K562 (cell line): ENCODE data around the gene ACTL7B. TPM values are rescaled to one million over a fixed set of nuclear protein-coding genes. Genes with fewer than 3 reads are reported as not detected.

Source experiments
- JUN ChIP-seq, 2 experiments: sonication (generic) in 1 of 2; formaldehyde crosslinking in 1 of 2; IDR thresholded peaks; 2 replicates each; pipeline versions ENCODE4 v1.6.1 to v1.8.0; 2012 to 2022; ENCODE audit warnings: borderline replicate concordance in 2 of 2, mild to moderate bottlenecking in 2 of 2, improper control_type of control experiment in 1 of 2, low read depth in 1 of 2, low read length in 1 of 2, missing genetic modification reagents in 1 of 2
- NUFIP1 ChIP-seq: fragments of 450-650 bp; IDR thresholded peaks from 2 replicates; pipeline ENCODE4 v1.6.1; 2018; ENCODE audit not compliant: partially characterized antibody
- OTX1 ChIP-seq: fragments of 450-650 bp; formaldehyde crosslinking; IDR thresholded peaks from 2 replicates; pipeline ENCODE4 v1.4.0; 2022; ENCODE audit warnings: mild to moderate bottlenecking
- TAF9B ChIP-seq: fragments of 450-650 bp; IDR thresholded peaks from 2 replicates; pipeline ENCODE4 v1.6.1; 2018; ENCODE audit warnings: mild to moderate bottlenecking; ENCODE audit not compliant: partially characterized antibody
- TARDBP ChIP-seq: fragments of 450-650 bp; IDR thresholded peaks from 2 replicates; pipeline ENCODE4 v1.6.1; 2016
- ZFPM2 ChIP-seq: fragments of 250-450 bp; sonication (Bioruptor Pico); IDR thresholded peaks from 2 replicates; pipeline ENCODE4 v1.5.1; 2022; ENCODE audit warnings: mild to moderate bottlenecking
- polyA plus RNA-seq, 8 experiments: library from polyadenylated mRNA; depleted of rRNA in 4 of 8; stranded (reverse) in 5 of 8; unstranded in 3 of 8; fragments of >200 nt; fragmentation: Nextera tagmentation in 2 of 8; fragmentation: Illumina TruSeq in 1 of 8; extraction: Ambion mirVana in 2 of 8; extraction: Trizol in 1 of 8; gene quantifications; 2 replicates each; pipeline versions ENCODE4 v1.2.1 to v1.2.3, GENCODE V29; 2011 to 2014; ENCODE audit warnings: inconsistent platforms in 1 of 8, missing spikeins in 1 of 8
- total RNA-seq, 7 experiments: library from RNA; depleted of rRNA in 6 of 7; stranded (reverse); fragments of >200 nt in 6 of 7; fragmentation: Illumina TruSeq in 2 of 7; extraction: Trizol in 2 of 7; gene quantifications; 2 replicates each; pipeline versions ENCODE4 v1.2.1 to v1.2.3, GENCODE V29; 2011 to 2021; ENCODE audit warnings: low replicate concordance in 1 of 7
- TF ChIP-seq, protein P1 (sequence below), 2 experiments: fragments of 250-450 bp in 1 of 2; fragments of 450-650 bp in 1 of 2; sonication (Bioruptor Pico) in 1 of 2; IDR thresholded peaks; 2 replicates each; pipeline versions ENCODE4 v1.6.1 to v1.8.0; 2016 to 2021; ENCODE audit warnings: mild to moderate bottlenecking in 2 of 2, moderate library complexity in 2 of 2, missing compliant biosample characterization in 1 of 2, missing genetic modification characterization in 1 of 2
- TF ChIP-seq, protein P2 (sequence below): fragments of 450-650 bp; IDR thresholded peaks from 2 replicates; pipeline ENCODE4 v1.6.1; 2016; ENCODE audit warnings: mild to moderate bottlenecking
- TF ChIP-seq, protein P3 (sequence below), 2 experiments: fragments of 450-650 bp; IDR thresholded peaks; 2 replicates each; pipeline ENCODE4 v1.6.1; 2016; ENCODE audit warnings: mild to moderate bottlenecking in 2 of 2, borderline replicate concordance in 1 of 2, low read depth in 1 of 2, moderate library complexity in 1 of 2
- TF ChIP-seq, protein P4 (sequence below), 2 experiments: fragments of 450-650 bp; IDR thresholded peaks; 2 replicates each; pipeline ENCODE4 v1.6.1; 2016
- TF ChIP-seq, protein P5 (sequence below): fragments of 450-650 bp; IDR thresholded peaks from 2 replicates; pipeline ENCODE4 v1.6.1; 2016

Gene ACTL7B
- total and polyA plus RNA-seq, 9 of the 15 experiments (the other 6 are each of a cell fraction or from before 2014, with no cell fraction given) = not detected

DNA sequence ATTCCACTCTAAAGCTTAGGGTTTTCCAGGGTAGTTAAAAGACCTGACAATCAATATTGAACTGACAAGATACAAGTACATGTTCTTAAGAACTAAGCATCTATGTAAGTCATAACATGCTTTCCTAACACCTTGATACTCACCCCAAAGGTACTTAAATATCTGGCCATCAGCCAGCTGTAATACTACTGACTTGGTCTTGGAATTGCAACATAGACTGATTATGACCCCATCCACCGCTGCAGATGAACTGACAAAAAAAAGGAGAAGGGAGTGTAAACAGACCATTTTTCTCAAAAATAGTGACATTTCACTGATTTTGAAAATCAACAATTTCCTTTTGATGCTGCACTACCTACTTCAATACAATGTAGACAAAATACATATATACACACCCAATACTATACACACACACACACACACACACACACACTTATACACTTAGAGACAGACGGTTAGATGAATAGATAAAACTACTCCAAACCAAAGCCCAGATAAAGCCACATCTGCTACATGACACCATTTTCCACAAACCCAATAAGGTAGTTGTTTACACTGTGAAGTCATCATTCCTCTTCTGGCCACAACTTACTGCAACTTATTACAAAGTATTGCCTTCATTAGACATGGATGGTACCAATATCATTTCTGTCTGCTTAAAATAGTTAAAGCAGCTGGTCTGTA, 47.8 kb upstream of the ACTL7B start (continued):
- TF ChIP-seq TAF9B = no peak
- peak; percentile 59; the same call in 1 of the 2 replicates for TF ChIP-seq OTX1 (CRISPR knock-in tag)
- TF ChIP-seq, protein P1, sequence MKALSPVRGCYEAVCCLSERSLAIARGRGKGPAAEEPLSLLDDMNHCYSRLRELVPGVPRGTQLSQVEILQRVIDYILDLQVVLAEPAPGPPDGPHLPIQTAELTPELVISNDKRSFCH (CRISPR knock-in tag; IDR thresholded peaks at IDR 0.05) = no peak
- TF ChIP-seq, protein P1 (tag; IDR thresholded peaks at IDR 0.05) = no peak
- TF ChIP-seq, protein P2, sequence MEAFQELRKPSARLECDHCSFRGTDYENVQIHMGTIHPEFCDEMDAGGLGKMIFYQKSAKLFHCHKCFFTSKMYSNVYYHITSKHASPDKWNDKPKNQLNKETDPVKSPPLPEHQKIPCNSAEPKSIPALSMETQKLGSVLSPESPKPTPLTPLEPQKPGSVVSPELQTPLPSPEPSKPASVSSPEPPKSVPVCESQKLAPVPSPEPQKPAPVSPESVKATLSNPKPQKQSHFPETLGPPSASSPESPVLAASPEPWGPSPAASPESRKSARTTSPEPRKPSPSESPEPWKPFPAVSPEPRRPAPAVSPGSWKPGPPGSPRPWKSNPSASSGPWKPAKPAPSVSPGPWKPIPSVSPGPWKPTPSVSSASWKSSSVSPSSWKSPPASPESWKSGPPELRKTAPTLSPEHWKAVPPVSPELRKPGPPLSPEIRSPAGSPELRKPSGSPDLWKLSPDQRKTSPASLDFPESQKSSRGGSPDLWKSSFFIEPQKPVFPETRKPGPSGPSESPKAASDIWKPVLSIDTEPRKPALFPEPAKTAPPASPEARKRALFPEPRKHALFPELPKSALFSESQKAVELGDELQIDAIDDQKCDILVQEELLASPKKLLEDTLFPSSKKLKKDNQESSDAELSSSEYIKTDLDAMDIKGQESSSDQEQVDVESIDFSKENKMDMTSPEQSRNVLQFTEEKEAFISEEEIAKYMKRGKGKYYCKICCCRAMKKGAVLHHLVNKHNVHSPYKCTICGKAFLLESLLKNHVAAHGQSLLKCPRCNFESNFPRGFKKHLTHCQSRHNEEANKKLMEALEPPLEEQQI = peak; percentile 17; the same call in 1 of the 2 replicates
- TF ChIP-seq TARDBP = no peak
- no peak for TF ChIP-seq ZFPM2 (CRISPR knock-in tag)
- TF ChIP-seq, protein P3, sequence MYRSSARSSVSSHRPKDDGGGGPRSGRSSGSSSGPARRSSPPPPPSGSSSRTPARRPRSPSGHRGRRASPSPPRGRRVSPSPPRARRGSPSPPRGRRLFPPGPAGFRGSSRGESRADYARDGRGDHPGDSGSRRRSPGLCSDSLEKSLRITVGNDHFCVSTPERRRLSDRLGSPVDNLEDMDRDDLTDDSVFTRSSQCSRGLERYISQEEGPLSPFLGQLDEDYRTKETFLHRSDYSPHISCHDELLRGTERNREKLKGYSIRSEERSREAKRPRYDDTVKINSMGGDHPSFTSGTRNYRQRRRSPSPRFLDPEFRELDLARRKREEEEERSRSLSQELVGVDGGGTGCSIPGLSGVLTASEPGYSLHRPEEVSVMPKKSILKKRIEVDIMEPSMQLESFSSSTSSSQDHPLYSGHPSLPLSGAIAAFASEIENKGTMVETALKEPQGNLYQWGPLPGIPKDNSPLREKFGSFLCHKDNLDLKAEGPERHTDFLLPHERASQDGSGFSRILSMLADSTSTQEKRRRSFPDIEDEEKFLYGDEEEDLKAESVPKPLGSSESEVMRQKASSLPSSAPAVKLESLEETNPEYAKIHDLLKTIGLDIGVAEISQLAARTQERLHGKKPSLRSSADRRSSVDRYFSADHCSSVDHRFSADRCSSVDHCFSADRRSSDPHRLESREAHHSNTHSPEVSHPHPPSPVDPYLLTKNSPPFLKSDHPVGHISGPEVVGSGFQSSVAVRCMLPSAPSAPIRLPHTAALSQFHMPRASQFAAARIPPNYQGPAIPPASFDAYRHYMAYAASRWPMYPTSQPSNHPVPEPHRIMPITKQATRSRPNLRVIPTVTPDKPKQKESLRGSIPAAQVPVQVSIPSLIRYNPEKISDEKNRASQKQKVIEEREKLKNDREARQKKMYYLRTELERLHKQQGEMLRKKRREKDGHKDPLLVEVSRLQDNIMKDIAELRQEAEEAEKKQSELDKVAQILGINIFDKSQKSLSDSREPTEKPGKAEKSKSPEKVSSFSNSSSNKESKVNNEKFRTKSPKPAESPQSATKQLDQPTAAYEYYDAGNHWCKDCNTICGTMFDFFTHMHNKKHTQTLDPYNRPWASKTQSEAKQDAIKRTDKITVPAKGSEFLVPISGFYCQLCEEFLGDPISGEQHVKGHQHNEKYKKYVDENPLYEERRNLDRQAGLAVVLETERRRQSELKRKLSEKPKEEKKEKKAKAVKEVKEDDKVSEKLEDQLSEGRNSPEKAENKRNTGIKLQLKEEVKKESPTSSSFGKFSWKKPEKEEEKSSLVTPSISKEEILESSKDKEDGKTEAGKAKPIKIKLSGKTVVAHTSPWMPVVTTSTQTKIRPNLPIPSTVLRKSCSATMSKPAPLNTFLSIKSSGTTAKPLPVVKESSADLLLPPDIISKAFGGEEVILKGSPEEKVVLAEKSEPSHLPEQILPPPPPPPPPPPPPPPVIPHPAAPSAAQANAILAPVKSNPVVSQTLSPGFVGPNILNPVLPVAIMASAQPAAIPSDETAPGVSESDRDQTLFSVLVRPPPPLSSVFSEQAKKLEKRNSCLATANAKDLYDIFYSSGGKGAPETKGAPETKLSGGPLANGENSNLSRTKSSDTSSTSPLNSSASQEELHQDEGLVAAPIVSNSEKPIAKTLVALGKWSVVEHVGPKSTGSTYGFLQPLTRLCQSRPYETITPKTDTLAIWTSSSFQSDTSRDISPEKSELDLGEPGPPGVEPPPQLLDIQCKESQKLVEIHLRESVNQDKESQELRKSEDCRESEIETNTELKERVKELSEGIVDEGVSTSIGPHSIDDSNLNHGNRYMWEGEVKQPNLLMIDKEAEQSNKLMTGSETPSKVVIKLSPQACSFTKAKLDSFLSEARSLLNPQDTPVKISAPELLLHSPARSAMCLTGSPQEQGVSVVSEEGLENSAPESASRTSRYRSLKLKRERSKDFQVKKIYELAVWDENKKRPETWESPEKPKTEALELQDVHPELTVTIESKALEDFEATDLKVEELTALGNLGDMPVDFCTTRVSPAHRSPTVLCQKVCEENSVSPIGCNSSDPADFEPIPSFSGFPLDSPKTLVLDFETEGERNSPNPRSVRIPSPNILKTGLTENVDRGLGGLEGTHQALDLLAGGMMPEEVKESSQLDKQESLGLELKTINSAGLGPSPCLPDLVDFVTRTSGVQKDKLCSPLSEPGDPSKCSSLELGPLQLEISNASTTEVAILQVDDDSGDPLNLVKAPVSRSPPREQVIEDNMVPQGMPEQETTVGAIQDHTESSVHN (IDR thresholded peaks at IDR 0.05; ENCODE audit: borderline replicate concordance in 1 of 2, low read depth in 1 of 2) = peak; percentile 75 to 80; a peak in 2 of 4 replicates
- TF ChIP-seq NUFIP1 = no peak
- TF ChIP-seq, protein P4, sequence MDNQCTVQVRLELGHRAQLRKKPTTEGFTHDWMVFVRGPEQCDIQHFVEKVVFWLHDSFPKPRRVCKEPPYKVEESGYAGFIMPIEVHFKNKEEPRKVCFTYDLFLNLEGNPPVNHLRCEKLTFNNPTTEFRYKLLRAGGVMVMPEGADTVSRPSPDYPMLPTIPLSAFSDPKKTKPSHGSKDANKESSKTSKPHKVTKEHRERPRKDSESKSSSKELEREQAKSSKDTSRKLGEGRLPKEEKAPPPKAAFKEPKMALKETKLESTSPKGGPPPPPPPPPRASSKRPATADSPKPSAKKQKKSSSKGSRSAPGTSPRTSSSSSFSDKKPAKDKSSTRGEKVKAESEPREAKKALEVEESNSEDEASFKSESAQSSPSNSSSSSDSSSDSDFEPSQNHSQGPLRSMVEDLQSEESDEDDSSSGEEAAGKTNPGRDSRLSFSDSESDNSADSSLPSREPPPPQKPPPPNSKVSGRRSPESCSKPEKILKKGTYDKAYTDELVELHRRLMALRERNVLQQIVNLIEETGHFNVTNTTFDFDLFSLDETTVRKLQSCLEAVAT (IDR thresholded peaks at IDR 0.05) = peak; percentile 35 to 49; a peak in 1 of 4 replicates
- TF ChIP-seq, protein P5, sequence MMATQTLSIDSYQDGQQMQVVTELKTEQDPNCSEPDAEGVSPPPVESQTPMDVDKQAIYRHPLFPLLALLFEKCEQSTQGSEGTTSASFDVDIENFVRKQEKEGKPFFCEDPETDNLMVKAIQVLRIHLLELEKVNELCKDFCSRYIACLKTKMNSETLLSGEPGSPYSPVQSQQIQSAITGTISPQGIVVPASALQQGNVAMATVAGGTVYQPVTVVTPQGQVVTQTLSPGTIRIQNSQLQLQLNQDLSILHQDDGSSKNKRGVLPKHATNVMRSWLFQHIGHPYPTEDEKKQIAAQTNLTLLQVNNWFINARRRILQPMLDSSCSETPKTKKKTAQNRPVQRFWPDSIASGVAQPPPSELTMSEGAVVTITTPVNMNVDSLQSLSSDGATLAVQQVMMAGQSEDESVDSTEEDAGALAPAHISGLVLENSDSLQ = peak; percentile 34; the same call in 1 of the 2 replicates
- peak; percentile 83 for TF ChIP-seq JUN (IDR thresholded peaks at IDR 0.05; ENCODE audit: borderline replicate concordance, low read depth, low read length)
- TF ChIP-seq JUN (CRISPR knock-in tag; IDR thresholded peaks at IDR 0.05; ENCODE audit: borderline replicate concordance) = no peak
